Measurements from ENCODE around the gene KRT33A.

The KRT33A gene

DNA sequence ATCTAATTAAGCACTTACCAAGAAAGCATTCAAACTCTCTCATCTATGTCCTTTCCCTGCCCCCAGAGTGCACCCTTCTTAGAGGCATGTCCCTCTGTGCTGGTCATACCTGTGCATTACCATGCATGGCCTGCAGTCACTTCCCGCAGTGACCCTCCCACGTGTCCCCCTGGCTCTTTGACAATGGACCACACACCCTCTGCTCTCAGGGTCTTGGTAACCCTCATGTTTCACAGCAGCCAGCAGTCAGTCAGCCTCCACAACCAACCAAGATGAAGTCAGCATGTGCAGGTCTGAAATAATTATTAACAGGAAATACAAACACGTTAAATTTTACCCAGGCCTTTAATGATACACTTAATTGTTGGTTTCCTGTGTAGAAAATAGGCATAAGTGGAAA is 10.1 kb downstream of the KRT33A start:
- TF ChIP-seq PPARA (CRISPR knock-in tag; IDR thresholded peaks at IDR 0.05; ENCODE audit: borderline replicate concordance) (no peak), SNAI2 (CRISPR knock-in tag; IDR thresholded peaks at IDR 0.05) (no peak), ZFP30 (CRISPR knock-in tag; IDR thresholded peaks at IDR 0.05) (no peak)
- no peak for ATAC-seq

DNA sequence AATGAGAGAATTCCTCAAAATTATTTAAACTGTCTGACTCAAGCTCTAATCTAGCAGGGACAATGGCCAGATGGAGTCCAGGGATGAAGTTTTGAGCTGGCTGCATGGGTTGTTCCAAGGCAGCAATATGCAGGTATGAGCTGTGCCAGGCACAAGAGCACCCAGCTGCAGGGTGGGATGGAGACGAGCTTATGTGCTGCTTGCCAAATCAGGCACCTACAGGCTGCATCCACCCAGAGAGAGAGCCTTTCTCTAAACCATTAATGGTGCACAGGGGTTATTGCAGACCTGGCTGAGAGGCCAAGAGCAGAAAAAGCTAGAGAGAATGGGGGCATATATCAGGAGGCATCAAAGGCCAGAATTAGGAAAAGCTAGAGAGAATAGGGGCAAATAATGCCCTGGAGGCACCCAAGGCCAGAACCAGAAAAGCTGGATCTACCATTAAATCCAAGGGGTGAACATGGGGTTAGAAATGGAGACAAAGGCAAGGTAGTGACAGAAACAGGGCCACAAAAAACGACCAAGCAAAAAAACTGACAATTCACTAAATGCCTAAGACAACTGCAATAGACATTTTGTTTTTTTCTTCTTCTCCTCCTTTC is 11.0 kb downstream of the KRT33A start:
- TF ChIP-seq RARB (CRISPR knock-in tag; IDR thresholded peaks at IDR 0.05) (no peak), PATZ1 (CRISPR knock-in tag; IDR thresholded peaks at IDR 0.05; ENCODE audit: borderline replicate concordance) (no peak), ZC3H10 (CRISPR knock-in tag; IDR thresholded peaks at IDR 0.05) (no peak), GLIS3 (CRISPR knock-in tag; IDR thresholded peaks at IDR 0.05) (no peak), OSR1 (CRISPR knock-in tag; IDR thresholded peaks at IDR 0.05) (no peak), PPARA (CRISPR knock-in tag; IDR thresholded peaks at IDR 0.05; ENCODE audit: borderline replicate concordance) (no peak), ZFP30 (CRISPR knock-in tag; IDR thresholded peaks at IDR 0.05) (no peak)
- TF ChIP-seq, protein P1, sequence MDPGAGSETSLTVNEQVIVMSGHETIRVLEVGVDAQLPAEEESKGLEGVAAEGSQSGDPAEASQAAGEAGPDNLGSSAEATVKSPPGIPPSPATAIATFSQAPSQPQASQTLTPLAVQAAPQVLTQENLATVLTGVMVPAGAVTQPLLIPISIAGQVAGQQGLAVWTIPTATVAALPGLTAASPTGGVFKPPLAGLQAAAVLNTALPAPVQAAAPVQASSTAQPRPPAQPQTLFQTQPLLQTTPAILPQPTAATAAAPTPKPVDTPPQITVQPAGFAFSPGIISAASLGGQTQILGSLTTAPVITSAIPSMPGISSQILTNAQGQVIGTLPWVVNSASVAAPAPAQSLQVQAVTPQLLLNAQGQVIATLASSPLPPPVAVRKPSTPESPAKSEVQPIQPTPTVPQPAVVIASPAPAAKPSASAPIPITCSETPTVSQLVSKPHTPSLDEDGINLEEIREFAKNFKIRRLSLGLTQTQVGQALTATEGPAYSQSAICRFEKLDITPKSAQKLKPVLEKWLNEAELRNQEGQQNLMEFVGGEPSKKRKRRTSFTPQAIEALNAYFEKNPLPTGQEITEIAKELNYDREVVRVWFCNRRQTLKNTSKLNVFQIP (CRISPR knock-in tag; IDR thresholded peaks at IDR 0.05; ENCODE audit: borderline replicate concordance, low read depth), result no peak
- ATAC-seq, result no peak

DNA sequence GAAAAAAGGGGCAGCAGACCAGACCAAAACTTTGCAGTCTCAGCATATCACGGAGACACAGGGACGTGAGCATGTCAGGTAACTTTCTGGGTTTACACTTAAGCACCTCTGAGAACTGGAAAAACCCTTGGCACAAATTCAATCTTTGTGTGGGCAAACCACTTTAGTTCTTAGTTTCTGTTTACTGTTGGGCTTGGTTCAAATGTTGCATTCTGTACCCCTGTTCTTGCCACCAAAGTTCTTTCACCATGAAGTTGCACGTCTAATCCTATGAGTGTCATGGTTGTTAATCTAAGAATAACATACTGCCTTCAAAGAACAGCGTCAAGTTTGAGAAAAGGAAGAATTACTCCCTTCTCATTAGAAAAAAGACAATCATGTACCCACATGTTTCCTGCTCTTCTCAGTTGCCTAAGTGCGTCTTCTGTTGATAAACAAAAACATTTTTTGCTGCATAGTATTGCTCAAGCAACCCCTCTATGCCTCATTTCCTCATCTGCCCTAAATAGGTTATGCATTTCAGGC is 11.6 kb downstream of the KRT33A start:
- no peak for TF ChIP-seq ARNTL (CRISPR knock-in tag; IDR thresholded peaks at IDR 0.05; ENCODE audit: borderline replicate concordance, low read depth)
- TF ChIP-seq, protein P2, sequence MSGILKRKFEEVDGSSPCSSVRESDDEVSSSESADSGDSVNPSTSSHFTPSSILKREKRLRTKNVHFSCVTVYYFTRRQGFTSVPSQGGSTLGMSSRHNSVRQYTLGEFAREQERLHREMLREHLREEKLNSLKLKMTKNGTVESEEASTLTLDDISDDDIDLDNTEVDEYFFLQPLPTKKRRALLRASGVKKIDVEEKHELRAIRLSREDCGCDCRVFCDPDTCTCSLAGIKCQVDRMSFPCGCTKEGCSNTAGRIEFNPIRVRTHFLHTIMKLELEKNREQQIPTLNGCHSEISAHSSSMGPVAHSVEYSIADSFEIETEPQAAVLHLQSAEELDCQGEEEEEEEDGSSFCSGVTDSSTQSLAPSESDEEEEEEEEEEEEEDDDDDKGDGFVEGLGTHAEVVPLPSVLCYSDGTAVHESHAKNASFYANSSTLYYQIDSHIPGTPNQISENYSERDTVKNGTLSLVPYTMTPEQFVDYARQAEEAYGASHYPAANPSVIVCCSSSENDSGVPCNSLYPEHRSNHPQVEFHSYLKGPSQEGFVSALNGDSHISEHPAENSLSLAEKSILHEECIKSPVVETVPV (CRISPR knock-in tag; IDR thresholded peaks at IDR 0.05), result no peak
- no peak for TF ChIP-seq ZNF565 (CRISPR knock-in tag; conservative IDR thresholded peaks at IDR 0.05; ENCODE audit: low read depth)
- TF ChIP-seq ZNF70 (CRISPR knock-in tag; IDR thresholded peaks at IDR 0.05), result no peak
- no peak for TF ChIP-seq ZNF8 (CRISPR knock-in tag; IDR thresholded peaks at IDR 0.05)
- no peak for TF ChIP-seq OSR1 (CRISPR knock-in tag; IDR thresholded peaks at IDR 0.05)
- no peak for TF ChIP-seq TOX (CRISPR knock-in tag; IDR thresholded peaks at IDR 0.05; ENCODE audit: borderline replicate concordance)
- TF ChIP-seq TCF4 (CRISPR knock-in tag; IDR thresholded peaks at IDR 0.05; ENCODE audit: borderline replicate concordance), result no peak
- TF ChIP-seq TSHZ2 (CRISPR knock-in tag; IDR thresholded peaks at IDR 0.05), result no peak
- TF ChIP-seq CREB5 (CRISPR knock-in tag; IDR thresholded peaks at IDR 0.05; ENCODE audit: low read depth), result no peak
- no peak for TF ChIP-seq RARB (CRISPR knock-in tag; IDR thresholded peaks at IDR 0.05)
- TF ChIP-seq ZC3H10 (CRISPR knock-in tag; IDR thresholded peaks at IDR 0.05), result no peak
- no peak for TF ChIP-seq ZFP3 (CRISPR knock-in tag; IDR thresholded peaks at IDR 0.05)
- no peak for TF ChIP-seq CSDC2 (CRISPR knock-in tag; IDR thresholded peaks at IDR 0.05)
- no peak for TF ChIP-seq PPARA (CRISPR knock-in tag; IDR thresholded peaks at IDR 0.05; ENCODE audit: borderline replicate concordance)
- TF ChIP-seq BACH2 (CRISPR knock-in tag; IDR thresholded peaks at IDR 0.05; ENCODE audit: borderline replicate concordance), result no peak
- no peak for ATAC-seq

Measured in SK-N-SH treated with all-trans-retinoic acid at 6 μM for 48 hours (cell line).